ENCODE data around the gene SPIRE2. TPM values are rescaled to one million over a fixed set of nuclear protein-coding genes. Genes with fewer than 3 reads are reported as not detected.

Gene SPIRE2
- total and polyA plus RNA-seq, 2 of the 13 experiments (the other 11 are each of a cell fraction or from before 2014, with no cell fraction given) = 13.3 to 37.5 TPM

DNA sequence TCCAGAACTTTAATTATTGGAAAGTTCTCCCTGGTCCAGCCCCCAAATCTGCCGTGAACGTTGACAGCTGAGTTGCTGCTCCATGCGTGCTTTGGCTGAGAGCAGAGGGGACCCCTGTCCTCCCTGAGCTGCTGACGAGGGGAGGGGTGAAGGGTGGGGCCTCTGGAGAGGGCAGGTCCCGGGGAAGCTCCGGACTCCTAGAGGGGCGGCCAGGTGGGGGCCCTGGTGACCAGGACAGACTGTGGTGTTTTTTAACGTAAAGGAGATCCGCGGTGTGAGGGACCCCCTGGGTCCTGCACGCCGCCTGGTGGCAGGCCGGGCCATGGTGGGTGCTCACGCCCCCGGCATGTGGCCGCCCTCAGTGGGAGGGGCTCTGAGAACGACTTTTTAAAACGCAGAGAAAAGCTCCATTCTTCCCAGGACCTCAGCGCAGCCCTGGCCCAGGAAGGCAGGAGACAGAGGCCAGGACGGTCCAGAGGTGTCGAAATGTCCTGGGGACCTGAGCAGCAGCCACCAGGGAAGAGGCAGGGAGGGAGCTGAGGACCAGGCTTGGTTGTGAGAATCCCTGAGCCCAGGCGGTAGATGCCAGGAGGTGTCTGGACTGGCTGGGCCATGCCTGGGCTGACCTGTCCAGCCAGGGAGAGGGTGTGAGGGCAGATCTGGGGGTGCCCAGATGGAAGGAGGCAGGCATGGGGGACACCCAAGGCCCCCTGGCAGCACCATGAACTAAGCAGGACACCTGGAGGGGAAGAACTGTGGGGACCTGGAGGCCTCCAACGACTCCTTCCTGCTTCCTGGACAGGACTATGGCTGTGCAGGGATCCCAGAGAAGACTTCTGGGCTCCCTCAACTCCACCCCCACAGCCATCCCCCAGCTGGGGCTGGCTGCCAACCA, 90.4 kb downstream of the SPIRE2 start, which contains the start of gene MC1R (continued):
- TF ChIP-seq TBX2 (CRISPR knock-in tag; IDR thresholded peaks at IDR 0.05; ENCODE audit: borderline replicate concordance) (0 out of 2 replicates have a peak, but pooled peaks have one; percentile 31), ZNF180 (CRISPR knock-in tag; IDR thresholded peaks at IDR 0.05; ENCODE audit: borderline replicate concordance, low read depth) (no peak), MAFF (IDR thresholded peaks at IDR 0.05; ENCODE audit: low read depth, low read length) (no peak), ZFX (CRISPR knock-in tag; IDR thresholded peaks at IDR 0.05; ENCODE audit: low read depth) (peak; percentile 8; the same call in 1 of the 2 replicates), ARNT (IDR thresholded peaks at IDR 0.05) (no peak), IRX3 (CRISPR knock-in tag; IDR thresholded peaks at IDR 0.05; ENCODE audit: borderline replicate concordance, low read depth) (no peak), ZNF337 (CRISPR knock-in tag; IDR thresholded peaks at IDR 0.05; ENCODE audit: borderline replicate concordance, low read depth) (no peak), SP2 (CRISPR knock-in tag; IDR thresholded peaks at IDR 0.05) (0 out of 2 replicates have a peak, but pooled peaks have one; percentile 14), ZNF124 (CRISPR knock-in tag; IDR thresholded peaks at IDR 0.05) (peak; percentile 69; the same call in 1 of the 2 replicates), RELA (CRISPR knock-in tag; IDR thresholded peaks at IDR 0.05) (no peak), ZSCAN9 (CRISPR knock-in tag; IDR thresholded peaks at IDR 0.05; ENCODE audit: borderline replicate concordance) (peak; percentile 96; the same call in 1 of the 2 replicates), BCL6 (CRISPR knock-in tag; IDR thresholded peaks at IDR 0.05) (peak; percentile 54; the same call in 1 of the 2 replicates)
- TF ChIP-seq, protein P1, sequence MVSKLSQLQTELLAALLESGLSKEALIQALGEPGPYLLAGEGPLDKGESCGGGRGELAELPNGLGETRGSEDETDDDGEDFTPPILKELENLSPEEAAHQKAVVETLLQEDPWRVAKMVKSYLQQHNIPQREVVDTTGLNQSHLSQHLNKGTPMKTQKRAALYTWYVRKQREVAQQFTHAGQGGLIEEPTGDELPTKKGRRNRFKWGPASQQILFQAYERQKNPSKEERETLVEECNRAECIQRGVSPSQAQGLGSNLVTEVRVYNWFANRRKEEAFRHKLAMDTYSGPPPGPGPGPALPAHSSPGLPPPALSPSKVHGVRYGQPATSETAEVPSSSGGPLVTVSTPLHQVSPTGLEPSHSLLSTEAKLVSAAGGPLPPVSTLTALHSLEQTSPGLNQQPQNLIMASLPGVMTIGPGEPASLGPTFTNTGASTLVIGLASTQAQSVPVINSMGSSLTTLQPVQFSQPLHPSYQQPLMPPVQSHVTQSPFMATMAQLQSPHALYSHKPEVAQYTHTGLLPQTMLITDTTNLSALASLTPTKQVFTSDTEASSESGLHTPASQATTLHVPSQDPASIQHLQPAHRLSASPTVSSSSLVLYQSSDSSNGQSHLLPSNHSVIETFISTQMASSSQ (IDR thresholded peaks at IDR 0.05; ENCODE audit: low read depth) = 0 out of 2 replicates have a peak, but pooled peaks have one; percentile 17
- TF ChIP-seq, protein P1 (CRISPR knock-in tag; IDR thresholded peaks at IDR 0.05; ENCODE audit: borderline replicate concordance) = peak; percentile 7; the same call in 1 of the 2 replicates
- TF ChIP-seq, protein P2, sequence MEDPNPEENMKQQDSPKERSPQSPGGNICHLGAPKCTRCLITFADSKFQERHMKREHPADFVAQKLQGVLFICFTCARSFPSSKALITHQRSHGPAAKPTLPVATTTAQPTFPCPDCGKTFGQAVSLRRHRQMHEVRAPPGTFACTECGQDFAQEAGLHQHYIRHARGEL (CRISPR knock-in tag; IDR thresholded peaks at IDR 0.05) = peak; percentile 94
- TF ChIP-seq, protein P3, sequence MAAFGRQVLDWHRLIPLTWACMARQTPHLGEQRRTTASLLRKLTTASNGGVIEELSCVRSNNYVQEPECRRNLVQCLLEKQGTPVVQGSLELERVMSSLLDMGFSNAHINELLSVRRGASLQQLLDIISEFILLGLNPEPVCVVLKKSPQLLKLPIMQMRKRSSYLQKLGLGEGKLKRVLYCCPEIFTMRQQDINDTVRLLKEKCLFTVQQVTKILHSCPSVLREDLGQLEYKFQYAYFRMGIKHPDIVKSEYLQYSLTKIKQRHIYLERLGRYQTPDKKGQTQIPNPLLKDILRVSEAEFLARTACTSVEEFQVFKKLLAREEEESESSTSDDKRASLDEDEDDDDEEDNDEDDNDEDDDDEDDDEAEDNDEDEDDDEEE (CRISPR knock-in tag; IDR thresholded peaks at IDR 0.05) = peak; percentile 92; the same call in 1 of the 2 replicates
- TF ChIP-seq, protein P4, sequence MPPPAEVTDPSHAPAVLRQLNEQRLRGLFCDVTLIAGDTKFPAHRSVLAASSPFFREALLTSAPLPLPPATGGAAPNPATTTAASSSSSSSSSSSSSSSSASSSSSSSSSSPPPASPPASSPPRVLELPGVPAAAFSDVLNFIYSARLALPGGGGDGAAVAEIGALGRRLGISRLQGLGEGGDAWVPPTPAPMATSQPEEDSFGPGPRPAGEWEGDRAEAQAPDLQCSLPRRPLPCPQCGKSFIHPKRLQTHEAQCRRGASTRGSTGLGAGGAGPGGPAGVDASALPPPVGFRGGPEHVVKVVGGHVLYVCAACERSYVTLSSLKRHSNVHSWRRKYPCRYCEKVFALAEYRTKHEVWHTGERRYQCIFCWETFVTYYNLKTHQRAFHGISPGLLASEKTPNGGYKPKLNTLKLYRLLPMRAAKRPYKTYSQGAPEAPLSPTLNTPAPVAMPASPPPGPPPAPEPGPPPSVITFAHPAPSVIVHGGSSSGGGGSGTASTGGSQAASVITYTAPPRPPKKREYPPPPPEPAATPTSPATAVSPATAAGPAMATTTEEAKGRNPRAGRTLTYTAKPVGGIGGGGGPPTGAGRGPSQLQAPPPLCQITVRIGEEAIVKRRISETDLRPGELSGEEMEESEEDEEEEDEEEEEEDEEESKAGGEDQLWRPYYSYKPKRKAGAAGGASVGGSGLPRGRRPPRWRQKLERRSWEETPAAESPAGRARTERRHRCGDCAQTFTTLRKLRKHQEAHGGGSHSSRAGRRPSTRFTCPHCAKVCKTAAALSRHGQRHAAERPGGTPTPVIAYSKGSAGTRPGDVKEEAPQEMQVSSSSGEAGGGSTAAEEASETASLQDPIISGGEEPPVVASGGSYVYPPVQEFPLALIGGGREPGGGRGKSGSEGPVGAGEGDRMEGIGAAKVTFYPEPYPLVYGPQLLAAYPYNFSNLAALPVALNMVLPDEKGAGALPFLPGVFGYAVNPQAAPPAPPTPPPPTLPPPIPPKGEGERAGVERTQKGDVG (CRISPR knock-in tag; IDR thresholded peaks at IDR 0.05; ENCODE audit: borderline replicate concordance) = 0 out of 2 replicates have a peak, but pooled peaks have one; percentile 8

Measured in HepG2 (cell line).